GM12878 (cell line): ENCODE data around the gene ACHE. TPM values are rescaled to one million over a fixed set of nuclear protein-coding genes. Genes with fewer than 3 reads are reported as not detected.

Source experiments
- ATAC-seq: fragments of 200-7000 bp; cut with Tn5 transposase; 3 replicates; pipeline ENCODE4 v1.9.1; 2020; ENCODE audit warnings: mild to moderate bottlenecking, moderate library complexity
- BruUV-seq: library from RNA; stranded (reverse); fragments of 400-500 nt; replicated peaks from 2 replicates; lab custom pipeline; 2021; lab: Mats Ljungman, UMichigan
- CTCF ChIA-PET: fragments of 300-600 bp; sonication (Branson Sonifier 250); formaldehyde crosslinking; extraction: SDS; loops from one replicate; lab custom pipeline; 2021; ENCODE audit warnings: inconsistent platforms; lab: Yijun Ruan, JAX
- POLR2A ChIA-PET: fragments of 350-600 bp; formaldehyde crosslinking; extraction: SDS; loops from one replicate; lab custom pipeline; 2021; ENCODE audit warnings: inconsistent platforms; lab: Charles Lee
- RAD21 ChIA-PET: fragments of 300-600 bp; sonication (Branson Sonifier 250); formaldehyde crosslinking; loops from one replicate; lab custom pipeline; 2023; ENCODE audit warnings: antibody characterized with exemption; ENCODE audit not compliant: unreplicated experiment; lab: Charles Lee
- SMC1A ChIA-PET: fragments of 300-600 bp; sonication (Branson Sonifier 250); formaldehyde crosslinking; loops from one replicate; lab custom pipeline; 2023; ENCODE audit not compliant: unreplicated experiment, uncharacterized antibody; lab: Charles Lee
- DNase-seq: peaks from one replicate; pipeline ENCODE4 v3.0.0-alpha.2; 2011; ENCODE audit warnings: low read depth, low spot score
- FAIRE-seq: peaks from 3 replicates; lab custom pipeline; 2011; peaks lifted over from hg19 to GRCh38; lab: Jason Lieb, UNC
- H2AFZ ChIP-seq: 2 replicates; pipeline ENCODE4 v1.6.0; 2011; ENCODE audit warnings: low read depth, low read length, control low read depth; ENCODE audit not compliant: control insufficient read depth
- H3K27ac ChIP-seq: 2 replicates; pipeline ENCODE4 v1.5.1; 2011; ENCODE audit warnings: control low read depth; ENCODE audit not compliant: control insufficient read depth, insufficient read depth
- H3K27me3 ChIP-seq, 2 experiments: replicated peaks in 1 of 2; 2 replicates each; pipeline versions ENCODE4 v1.6.0 to v1.6.1; 2011; ENCODE audit warnings: low read length in 1 of 2; ENCODE audit not compliant: control insufficient read depth in 2 of 2, insufficient read depth in 2 of 2
- H3K36me3 ChIP-seq, 2 experiments: 2 replicates each; pipeline ENCODE4 v1.5.1; 2011; ENCODE audit warnings: low read length in 1 of 2; ENCODE audit not compliant: control insufficient read depth in 2 of 2, insufficient read depth in 2 of 2
- H3K4me1 ChIP-seq: 2 replicates; pipeline ENCODE4 v1.6.1; 2011; ENCODE audit warnings: mild to moderate bottlenecking, low read length, moderate library complexity, mixed read lengths; ENCODE audit not compliant: control insufficient read depth, insufficient read depth
- H3K4me2 ChIP-seq: 2 replicates; pipeline ENCODE4 v1.6.0; 2011; ENCODE audit warnings: control low read depth; ENCODE audit not compliant: control insufficient read depth, insufficient read depth
- H3K4me3 ChIP-seq: fragments of 200-600 bp; sonication (generic); 2 replicates; pipeline ENCODE4 v1.5.1; 2016
- H3K79me2 ChIP-seq: 2 replicates; pipeline ENCODE4 v1.6.0; 2011; ENCODE audit warnings: low read length; ENCODE audit not compliant: control insufficient read depth, insufficient read depth
- H3K9ac ChIP-seq: 2 replicates; pipeline ENCODE4 v1.8.0; 2011; ENCODE audit warnings: low read length, control low read depth, mixed read lengths; ENCODE audit not compliant: control insufficient read depth, insufficient read depth
- H3K9me3 ChIP-seq: replicated peaks from 3 replicates; pipeline ENCODE4 v1.5.1; 2011; ENCODE audit warnings: mild to moderate bottlenecking, low read length; ENCODE audit not compliant: control insufficient read depth, insufficient read depth
- H4K20me1 ChIP-seq: 2 replicates; pipeline ENCODE4 v1.6.0; 2011; ENCODE audit not compliant: control insufficient read depth, insufficient read depth
- CHD2 ChIP-seq: IDR thresholded peaks from 2 replicates; pipeline ENCODE4 v1.6.1; 2011; ENCODE audit warnings: low read depth, low read length, improper control_type of control experiment, borderline replicate concordance
- ETV6 ChIP-seq, 2 experiments: fragments of 450-650 bp in 1 of 2; IDR thresholded peaks in 1 of 2; conservative IDR thresholded peaks in 1 of 2; 2 replicates each; pipeline ENCODE4 v1.6.1; 2014; ENCODE audit warnings: antibody characterized with exemption in 1 of 2, borderline replicate concordance in 1 of 2, low read depth in 1 of 2, mild to moderate bottlenecking in 1 of 2, moderate library complexity in 1 of 2
- IRF3 ChIP-seq: fragments of 450-650 bp; IDR thresholded peaks from 2 replicates; pipeline ENCODE4 v1.6.1; 2014; ENCODE audit warnings: mild to moderate bottlenecking
- MLLT1 ChIP-seq: fragments of 450-650 bp; IDR thresholded peaks from 2 replicates; pipeline ENCODE4 v1.6.1; 2016; ENCODE audit warnings: mild to moderate bottlenecking
- MYB ChIP-seq: fragments of 150-350 bp; IDR thresholded peaks from 2 replicates; pipeline ENCODE4 v1.6.1; 2014; ENCODE audit warnings: mild to moderate bottlenecking, low read depth, low read length, borderline replicate concordance
- NFXL1 ChIP-seq: fragments of 450-650 bp; IDR thresholded peaks from 2 replicates; pipeline ENCODE4 v1.6.1; 2017; ENCODE audit warnings: antibody characterized with exemption, mild to moderate bottlenecking, borderline replicate concordance
- NR2C1 ChIP-seq: fragments of 450-650 bp; IDR thresholded peaks from 2 replicates; pipeline ENCODE4 v1.6.1; 2017; ENCODE audit warnings: antibody characterized with exemption, mild to moderate bottlenecking, moderate library complexity
- PAX5 ChIP-seq: IDR thresholded peaks from 2 replicates; pipeline ENCODE4 v1.6.1; 2011; ENCODE audit warnings: low read depth, low read length, borderline replicate concordance
- PML ChIP-seq: IDR thresholded peaks from 2 replicates; pipeline ENCODE4 v1.6.1; 2012; ENCODE audit warnings: low read length, inconsistent platforms
- RBBP5 ChIP-seq: fragments of 200-600 bp; sonication (generic); conservative IDR thresholded peaks from 2 replicates; pipeline ENCODE4 v1.6.1; 2016
- SIX5 ChIP-seq: IDR thresholded peaks from 2 replicates; pipeline ENCODE4 v1.6.1; 2011; ENCODE audit warnings: mild to moderate bottlenecking, low read depth, low read length, moderate library complexity; ENCODE audit not compliant: severe bottlenecking
- TCF12 ChIP-seq: IDR thresholded peaks from 2 replicates; pipeline ENCODE4 v1.6.1; 2011; ENCODE audit warnings: low read depth, mild to moderate bottlenecking, low read length
- ZBTB4 ChIP-seq: fragments of 450-650 bp; formaldehyde crosslinking; IDR thresholded peaks from 2 replicates; pipeline ENCODE4 v1.4.0; 2022; ENCODE audit warnings: mild to moderate bottlenecking, moderate library complexity
- WGBS: methylation state at CpG from one replicate; pipeline ENCODE4 v1.1.6; 2016; ENCODE audit warnings: low lambda C conversion rate; ENCODE audit not compliant: insufficient replicate concordance, insufficient coverage; ENCODE audit errors: missing lambda C conversion rate; 5-methylcytosine and 5-hydroxymethylcytosine counted together
- in situ Hi-C: fragments of 300-500 bp; cut with MboI; formaldehyde crosslinking; loops from 9 replicates; pipeline ENCODE4 v1.14.3; 2018; ENCODE audit warnings: mixed read lengths
- intact Hi-C: fragments of 100-400 bp; cut with micrococcal nuclease; formaldehyde crosslinking; loops from one replicate; pipeline ENCODE4 v1.14.2; 2022; ENCODE audit not compliant: unreplicated experiment
- polyA plus RNA-seq, 11 experiments: library from polyadenylated mRNA; depleted of rRNA in 4 of 11; unstranded in 6 of 11; stranded (reverse) in 5 of 11; fragments of >200 nt; fragmentation: Nextera tagmentation in 4 of 11; fragmentation: Illumina TruSeq in 1 of 11; extraction: Ambion mirVana in 4 of 11; extraction: Trizol in 1 of 11; gene quantifications; 1 replicate in 1 of 11; 2 replicates in 10 of 11; pipeline versions ENCODE4 v1.2.1 to v1.2.3, GENCODE V29; 2011 to 2016; ENCODE audit warnings: inconsistent platforms in 2 of 11, missing spikeins in 2 of 11, low read depth in 1 of 11
- total RNA-seq, 4 experiments: library from RNA; depleted of rRNA in 3 of 4; stranded (reverse); fragments of >200 nt in 3 of 4; fragmentation: Illumina TruSeq in 1 of 4; extraction: Trizol in 1 of 4; gene quantifications; 2 replicates each; pipeline versions ENCODE4 v1.2.1 to v1.2.3, GENCODE V29; 2013 to 2021

The ACHE gene
- total and polyA plus RNA-seq, 10 of the 15 experiments (the other 5 are each of a cell fraction or from before 2014, with no cell fraction given), result 0.07 to 5.1 (median 2.3) TPM; not detected in 1

- no peak for FAIRE-seq
- Histone ChIP-seq H3K4me2 (no peak overlapping the region), H3K4me1 (peaks cover 6% of the 10 kb centered on the region; the same call in 1 of the 2 replicates), H3K27ac (no peak overlapping the region), H3K79me2 (peaks cover 53% of the 10 kb centered on the region), H4K20me1 (peaks cover 3% of the 10 kb centered on the region; the same call in 1 of the 2 replicates), H3K9me3 (no peaks in the 10 kb centered on the region), H2AFZ (no peak overlapping the region), H3K4me3 (no peak overlapping the region), H3K9ac (no peak overlapping the region), H3K27me3 (no peaks in the 10 kb centered on the region), H3K36me3 (peaks cover 34 to 43% of the 10 kb centered on the region in 2 experiments)
- ChIA-PET SMC1A (no interaction called here), CTCF (no interaction called here), POLR2A (no interaction called here), RAD21 (interaction anchor here (0.6 kb wide), 1 partner anchor 332 kb away, joined by 3 read pairs; no protein-coding TSS in a partner anchor)
- 98% methylated on average over 7 of the region's 7 CpGs for WGBS
- no peak for TF ChIP-seq CHD2
- no peak for TF ChIP-seq NR2C1
- TF ChIP-seq TCF12, result no peak
- no peak for TF ChIP-seq NFXL1
- no peak for TF ChIP-seq PAX5
- TF ChIP-seq ZBTB4, result no peak
- TF ChIP-seq SIX5, result no peak
- TF ChIP-seq IRF3, result no peak
- TF ChIP-seq MYB, result no peak
- no peak for TF ChIP-seq MLLT1
- TF ChIP-seq RBBP5, result no peak
- TF ChIP-seq PML, result no peak
- no peak for TF ChIP-seq ETV6 (conservative IDR thresholded peaks at IDR 0.05 in 1 of 2, IDR thresholded peaks at IDR 0.05 in 1 of 2; ENCODE audit: borderline replicate concordance in 1 of 2, low read depth in 1 of 2)
- ATAC-seq, result no peak
- intact Hi-C loops (no loop called here), in situ Hi-C loops (no loop called here)
- BruUV-seq, result no TSS peak
- no peak for DNase-seq
Observed at GRCh38 chr7:100880645-100881044, 15.0 kb downstream of the ACHE start.
